ENCODE results near the gene TMEM126A. TPM values are rescaled to one million over a fixed set of nuclear protein-coding genes. Genes with fewer than 3 reads are reported as not detected.
A peak's percentile ranks its signal among the peaks of the same experiment; 100 is the strongest.

The TMEM126A gene
- total and polyA plus RNA-seq, 2 of the 13 experiments (the other 11 are each of a cell fraction or from before 2014, with no cell fraction given): 59.5 to 66.9 TPM

GRCh38 chr11:85664615-85665481, 17.1 kb downstream of the TMEM126A start, which contains the start of gene CREBZF (continued):
- TF ChIP-seq ZNF326 (CRISPR knock-in tag; IDR thresholded peaks at IDR 0.05; ENCODE audit: borderline replicate concordance) (no peak), HNRNPL (IDR thresholded peaks at IDR 0.05; ENCODE audit: low read depth, low read length) (peak; percentile 38; the same call in 1 of the 2 replicates), CHD4 (IDR thresholded peaks at IDR 0.05; ENCODE audit: borderline replicate concordance, low read length) (no peak), ZFP90 (CRISPR knock-in tag; IDR thresholded peaks at IDR 0.05; ENCODE audit: borderline replicate concordance) (peak; percentile 20; the same call in 1 of the 2 replicates), MXD4 (CRISPR knock-in tag; IDR thresholded peaks at IDR 0.05) (peak; percentile 34; the same call in 1 of the 2 replicates), ATF3 (CRISPR knock-in tag; IDR thresholded peaks at IDR 0.05) (no peak), ZNF724P (CRISPR knock-in tag; IDR thresholded peaks at IDR 0.05; ENCODE audit: borderline replicate concordance) (peak; percentile 23; the same call in 1 of the 2 replicates), PHF21A (CRISPR knock-in tag; IDR thresholded peaks at IDR 0.05) (peak; percentile 37; the same call in 1 of the 2 replicates), SMAD9 (CRISPR knock-in tag; IDR thresholded peaks at IDR 0.05) (peak; percentile 87; the same call in 1 of the 2 replicates), ZNF253 (CRISPR knock-in tag; IDR thresholded peaks at IDR 0.05; ENCODE audit: borderline replicate concordance) (0 out of 2 replicates have a peak, but pooled peaks have one; percentile 36), ZNF484 (CRISPR knock-in tag; IDR thresholded peaks at IDR 0.05; ENCODE audit: borderline replicate concordance, low read depth) (no peak), GPN1 (CRISPR knock-in tag; IDR thresholded peaks at IDR 0.05; ENCODE audit: borderline replicate concordance) (no peak), ZFX (CRISPR knock-in tag; IDR thresholded peaks at IDR 0.05; ENCODE audit: low read depth) (peak; percentile 100), ZMAT3 (CRISPR knock-in tag; conservative IDR thresholded peaks at IDR 0.05) (peak; percentile 84), ZNF780A (CRISPR knock-in tag; IDR thresholded peaks at IDR 0.05) (no peak), PRDM4 (CRISPR knock-in tag; IDR thresholded peaks at IDR 0.05; ENCODE audit: borderline replicate concordance) (no peak)
- TF ChIP-seq, protein P1, sequence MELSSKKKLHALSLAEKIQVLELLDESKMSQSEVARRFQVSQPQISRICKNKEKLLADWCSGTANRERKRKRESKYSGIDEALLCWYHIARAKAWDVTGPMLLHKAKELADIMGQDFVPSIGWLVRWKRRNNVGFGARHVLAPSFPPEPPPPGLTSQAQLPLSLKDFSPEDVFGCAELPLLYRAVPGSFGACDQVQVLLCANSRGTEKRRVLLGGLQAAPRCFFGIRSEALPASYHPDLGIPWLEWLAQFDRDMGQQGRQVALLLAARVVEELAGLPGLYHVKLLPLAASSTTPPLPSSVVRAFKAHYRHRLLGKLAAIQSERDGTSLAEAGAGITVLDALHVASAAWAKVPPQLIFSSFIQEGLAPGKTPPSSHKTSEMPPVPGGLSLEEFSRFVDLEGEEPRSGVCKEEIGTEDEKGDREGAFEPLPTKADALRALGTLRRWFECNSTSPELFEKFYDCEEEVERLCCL (CRISPR knock-in tag; IDR thresholded peaks at IDR 0.05; ENCODE audit: borderline replicate concordance): no peak
- TF ChIP-seq, protein P2, sequence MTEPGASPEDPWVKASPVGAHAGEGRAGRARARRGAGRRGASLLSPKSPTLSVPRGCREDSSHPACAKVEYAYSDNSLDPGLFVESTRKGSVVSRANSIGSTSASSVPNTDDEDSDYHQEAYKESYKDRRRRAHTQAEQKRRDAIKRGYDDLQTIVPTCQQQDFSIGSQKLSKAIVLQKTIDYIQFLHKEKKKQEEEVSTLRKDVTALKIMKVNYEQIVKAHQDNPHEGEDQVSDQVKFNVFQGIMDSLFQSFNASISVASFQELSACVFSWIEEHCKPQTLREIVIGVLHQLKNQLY (CRISPR knock-in tag; IDR thresholded peaks at IDR 0.05): no peak
- TF ChIP-seq, protein P3, sequence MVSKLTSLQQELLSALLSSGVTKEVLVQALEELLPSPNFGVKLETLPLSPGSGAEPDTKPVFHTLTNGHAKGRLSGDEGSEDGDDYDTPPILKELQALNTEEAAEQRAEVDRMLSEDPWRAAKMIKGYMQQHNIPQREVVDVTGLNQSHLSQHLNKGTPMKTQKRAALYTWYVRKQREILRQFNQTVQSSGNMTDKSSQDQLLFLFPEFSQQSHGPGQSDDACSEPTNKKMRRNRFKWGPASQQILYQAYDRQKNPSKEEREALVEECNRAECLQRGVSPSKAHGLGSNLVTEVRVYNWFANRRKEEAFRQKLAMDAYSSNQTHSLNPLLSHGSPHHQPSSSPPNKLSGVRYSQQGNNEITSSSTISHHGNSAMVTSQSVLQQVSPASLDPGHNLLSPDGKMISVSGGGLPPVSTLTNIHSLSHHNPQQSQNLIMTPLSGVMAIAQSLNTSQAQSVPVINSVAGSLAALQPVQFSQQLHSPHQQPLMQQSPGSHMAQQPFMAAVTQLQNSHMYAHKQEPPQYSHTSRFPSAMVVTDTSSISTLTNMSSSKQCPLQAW (CRISPR knock-in tag; IDR thresholded peaks at IDR 0.05): peak; percentile 89
- TF ChIP-seq, protein P4, sequence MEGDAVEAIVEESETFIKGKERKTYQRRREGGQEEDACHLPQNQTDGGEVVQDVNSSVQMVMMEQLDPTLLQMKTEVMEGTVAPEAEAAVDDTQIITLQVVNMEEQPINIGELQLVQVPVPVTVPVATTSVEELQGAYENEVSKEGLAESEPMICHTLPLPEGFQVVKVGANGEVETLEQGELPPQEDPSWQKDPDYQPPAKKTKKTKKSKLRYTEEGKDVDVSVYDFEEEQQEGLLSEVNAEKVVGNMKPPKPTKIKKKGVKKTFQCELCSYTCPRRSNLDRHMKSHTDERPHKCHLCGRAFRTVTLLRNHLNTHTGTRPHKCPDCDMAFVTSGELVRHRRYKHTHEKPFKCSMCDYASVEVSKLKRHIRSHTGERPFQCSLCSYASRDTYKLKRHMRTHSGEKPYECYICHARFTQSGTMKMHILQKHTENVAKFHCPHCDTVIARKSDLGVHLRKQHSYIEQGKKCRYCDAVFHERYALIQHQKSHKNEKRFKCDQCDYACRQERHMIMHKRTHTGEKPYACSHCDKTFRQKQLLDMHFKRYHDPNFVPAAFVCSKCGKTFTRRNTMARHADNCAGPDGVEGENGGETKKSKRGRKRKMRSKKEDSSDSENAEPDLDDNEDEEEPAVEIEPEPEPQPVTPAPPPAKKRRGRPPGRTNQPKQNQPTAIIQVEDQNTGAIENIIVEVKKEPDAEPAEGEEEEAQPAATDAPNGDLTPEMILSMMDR (CRISPR knock-in tag; IDR thresholded peaks at IDR 0.05): peak; percentile 33; the same call in 1 of the 2 replicates

All from HepG2 (cell line).